Measurements from ENCODE around the gene BPTF.

DNA sequence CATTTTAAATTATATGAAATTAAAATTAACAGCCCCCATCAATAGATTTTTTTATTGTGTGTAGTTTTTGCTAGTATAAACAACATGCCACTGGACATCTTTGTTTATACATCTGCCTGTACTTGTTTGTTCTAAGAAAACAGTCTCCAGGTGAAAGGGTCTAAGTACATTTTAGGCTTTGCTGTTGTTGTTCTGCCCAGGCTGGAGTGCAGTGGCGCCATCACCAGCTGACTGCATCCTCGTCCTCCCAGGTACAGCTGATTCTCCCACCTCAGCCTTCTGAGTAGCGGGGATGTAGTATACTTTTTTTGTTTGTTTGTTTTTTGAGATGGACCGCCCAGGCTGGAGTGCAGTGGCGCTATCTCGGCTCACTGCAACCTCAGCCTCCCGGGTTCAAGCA is 145.5 kb downstream of the BPTF start:
- TF ChIP-seq, protein P1, sequence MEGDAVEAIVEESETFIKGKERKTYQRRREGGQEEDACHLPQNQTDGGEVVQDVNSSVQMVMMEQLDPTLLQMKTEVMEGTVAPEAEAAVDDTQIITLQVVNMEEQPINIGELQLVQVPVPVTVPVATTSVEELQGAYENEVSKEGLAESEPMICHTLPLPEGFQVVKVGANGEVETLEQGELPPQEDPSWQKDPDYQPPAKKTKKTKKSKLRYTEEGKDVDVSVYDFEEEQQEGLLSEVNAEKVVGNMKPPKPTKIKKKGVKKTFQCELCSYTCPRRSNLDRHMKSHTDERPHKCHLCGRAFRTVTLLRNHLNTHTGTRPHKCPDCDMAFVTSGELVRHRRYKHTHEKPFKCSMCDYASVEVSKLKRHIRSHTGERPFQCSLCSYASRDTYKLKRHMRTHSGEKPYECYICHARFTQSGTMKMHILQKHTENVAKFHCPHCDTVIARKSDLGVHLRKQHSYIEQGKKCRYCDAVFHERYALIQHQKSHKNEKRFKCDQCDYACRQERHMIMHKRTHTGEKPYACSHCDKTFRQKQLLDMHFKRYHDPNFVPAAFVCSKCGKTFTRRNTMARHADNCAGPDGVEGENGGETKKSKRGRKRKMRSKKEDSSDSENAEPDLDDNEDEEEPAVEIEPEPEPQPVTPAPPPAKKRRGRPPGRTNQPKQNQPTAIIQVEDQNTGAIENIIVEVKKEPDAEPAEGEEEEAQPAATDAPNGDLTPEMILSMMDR (conservative IDR thresholded peaks at IDR 0.05 in 1 of 2, IDR thresholded peaks at IDR 0.05 in 1 of 2; ENCODE audit: extremely low read depth in 1 of 2, insufficient read depth in 1 of 2, low read depth in 1 of 2, low read length in 2 of 2): no peak
- no peak for TF ChIP-seq EZH2 (IDR thresholded peaks at IDR 0.05; ENCODE audit: borderline replicate concordance, low read length)
